Measurements from ENCODE around the gene CTNNBIP1.

DNA sequence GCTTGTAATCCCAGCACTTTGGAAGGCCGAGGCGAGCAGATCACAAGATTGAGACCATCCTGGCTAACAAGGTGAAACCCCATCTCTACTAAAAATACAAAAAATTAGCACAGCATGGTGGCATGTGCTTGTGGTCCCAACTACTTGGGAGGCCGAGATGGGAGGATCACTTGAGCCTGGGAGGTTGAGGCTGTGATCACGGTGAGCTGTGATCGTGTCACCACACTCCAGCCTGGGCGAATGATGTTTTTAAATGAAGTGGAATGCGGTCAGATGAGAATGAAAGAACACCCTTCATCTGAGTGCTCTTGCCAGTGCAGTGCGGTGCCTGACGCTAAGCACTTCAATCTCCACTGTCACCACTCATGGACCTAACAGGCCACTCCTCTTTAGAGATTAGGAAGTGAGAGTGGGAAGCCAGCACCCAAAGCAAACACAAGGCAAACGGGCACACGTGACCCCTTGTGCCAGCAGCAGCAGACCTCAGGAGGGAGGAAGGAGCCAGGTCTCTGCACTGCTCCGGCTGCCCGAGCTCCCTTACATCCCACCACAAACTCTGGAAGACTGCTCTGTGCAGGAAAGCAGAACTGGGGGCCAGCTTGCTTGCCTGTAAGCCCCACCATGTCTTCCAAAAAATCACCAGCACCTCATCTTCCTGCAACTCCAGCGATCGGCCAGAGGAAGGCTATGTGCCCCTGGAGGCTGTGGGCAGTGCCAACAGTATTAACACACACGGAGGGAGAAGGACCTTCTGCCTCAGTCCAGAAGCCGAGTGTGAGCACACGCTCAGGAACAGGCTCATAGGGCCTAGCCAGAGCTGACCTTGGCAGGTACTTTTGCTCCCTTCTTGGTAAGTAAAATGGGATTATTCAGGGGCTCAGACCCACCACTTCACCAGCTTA lies 9.7 kb downstream of the CTNNBIP1 start:
- TF ChIP-seq, protein P1, sequence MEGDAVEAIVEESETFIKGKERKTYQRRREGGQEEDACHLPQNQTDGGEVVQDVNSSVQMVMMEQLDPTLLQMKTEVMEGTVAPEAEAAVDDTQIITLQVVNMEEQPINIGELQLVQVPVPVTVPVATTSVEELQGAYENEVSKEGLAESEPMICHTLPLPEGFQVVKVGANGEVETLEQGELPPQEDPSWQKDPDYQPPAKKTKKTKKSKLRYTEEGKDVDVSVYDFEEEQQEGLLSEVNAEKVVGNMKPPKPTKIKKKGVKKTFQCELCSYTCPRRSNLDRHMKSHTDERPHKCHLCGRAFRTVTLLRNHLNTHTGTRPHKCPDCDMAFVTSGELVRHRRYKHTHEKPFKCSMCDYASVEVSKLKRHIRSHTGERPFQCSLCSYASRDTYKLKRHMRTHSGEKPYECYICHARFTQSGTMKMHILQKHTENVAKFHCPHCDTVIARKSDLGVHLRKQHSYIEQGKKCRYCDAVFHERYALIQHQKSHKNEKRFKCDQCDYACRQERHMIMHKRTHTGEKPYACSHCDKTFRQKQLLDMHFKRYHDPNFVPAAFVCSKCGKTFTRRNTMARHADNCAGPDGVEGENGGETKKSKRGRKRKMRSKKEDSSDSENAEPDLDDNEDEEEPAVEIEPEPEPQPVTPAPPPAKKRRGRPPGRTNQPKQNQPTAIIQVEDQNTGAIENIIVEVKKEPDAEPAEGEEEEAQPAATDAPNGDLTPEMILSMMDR (IDR thresholded peaks at IDR 0.05), result no peak
- no peak for TF ChIP-seq EZH2 (IDR thresholded peaks at IDR 0.05; ENCODE audit: borderline replicate concordance, insufficient read depth, low read depth, low read length, poor library complexity, severe bottlenecking)
